Measurements from ENCODE around the gene DEDD.

GRCh38 chr1:161085165-161085564 lies 47.3 kb downstream of the DEDD start:
- TF ChIP-seq ZNF114 (CRISPR knock-in tag; IDR thresholded peaks at IDR 0.05) (no peak), JUNB (IDR thresholded peaks at IDR 0.05; ENCODE audit: unreplicated experiment) (no peak), CTCF (conservative IDR thresholded peaks at IDR 0.05; ENCODE audit: low read depth in 2 of 2) (no peak), REST (IDR thresholded peaks at IDR 0.05; ENCODE audit: unreplicated experiment) (no peak), EZH2 (IDR thresholded peaks at IDR 0.05; ENCODE audit: low read depth, unreplicated experiment) (no peak), EZH2phosphoT487 (IDR thresholded peaks at IDR 0.05; ENCODE audit: unreplicated experiment) (no peak), POLR2AphosphoS5 (IDR thresholded peaks at IDR 0.05; ENCODE audit: low read depth) (no peak), STAT1 (IDR thresholded peaks at IDR 0.05; ENCODE audit: unreplicated experiment) (no peak), ZNF331 (CRISPR knock-in tag; IDR thresholded peaks at IDR 0.05; ENCODE audit: low read depth) (no peak), CREB1 (CRISPR knock-in tag; IDR thresholded peaks at IDR 0.05; ENCODE audit: low read depth) (no peak), NANOG (IDR thresholded peaks at IDR 0.05; ENCODE audit: borderline replicate concordance) (no peak)
